CD4-positive, alpha-beta T cell treated with Interleukin-15 for 1 hour (primary cell): ENCODE data around the gene C10orf95.

ENCODE experiments used
- DNase-seq: peaks from one replicate; pipeline ENCODE4 v3.0.0-alpha.2; 2020

C10orf95 gene

DNA sequence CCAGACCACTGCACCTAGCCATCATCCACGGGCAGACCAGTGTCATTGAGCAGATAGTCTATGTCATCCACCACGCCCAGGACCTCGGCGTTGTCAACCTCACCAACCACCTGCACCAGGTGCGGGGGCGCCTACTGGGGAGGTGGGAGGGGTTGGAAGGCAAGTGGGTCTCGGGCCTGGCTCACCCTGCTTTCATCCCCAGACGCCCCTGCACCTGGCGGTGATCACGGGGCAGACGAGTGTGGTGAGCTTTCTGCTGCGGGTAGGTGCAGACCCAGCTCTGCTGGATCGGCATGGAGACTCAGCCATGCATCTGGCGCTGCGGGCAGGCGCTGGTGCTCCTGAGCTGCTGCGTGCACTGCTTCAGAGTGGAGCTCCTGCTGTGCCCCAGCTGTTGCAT lies 51.3 kb downstream of the C10orf95 start:
- no peak for DNase-seq
